T1000 (cell line): ENCODE results near the gene SFSWAP.
"Not testable (repeated sequence)": the region's sequence is repeated elsewhere in the genome, so short reads cannot be mapped to it uniquely, and the experiment has no call there.

Experiments
- DNase-seq: peaks from one replicate; lab custom pipeline; 2025; ENCODE audit warnings: mixed read lengths; lab: John Stamatoyannopoulos, UW

Gene SFSWAP

GRCh38 chr12:131702573-131702877, 8.4 kb upstream of the SFSWAP start:
- no peak for DNase-seq

GRCh38 chr12:131703161-131703560, 7.7 kb upstream of the SFSWAP start:
- no peak for DNase-seq

GRCh38 chr12:131704509-131704908, 6.4 kb upstream of the SFSWAP start:
- no peak for DNase-seq

- not testable (repeated sequence) for DNase-seq
Observed at GRCh38 chr12:131706709-131707108, 4.2 kb upstream of the SFSWAP start.

GRCh38 chr12:131709226-131709625, 1.7 kb upstream of the SFSWAP start:
- DNase-seq, result no peak

- DNase-seq, result no peak
Observed at GRCh38 chr12:131711551-131712205, 788 bp downstream of the SFSWAP start.

- no peak for DNase-seq
Observed at GRCh38 chr12:131713349-131713748, 2.5 kb downstream of the SFSWAP start.

- DNase-seq, result no peak
Observed at GRCh38 chr12:131714759-131715158, 3.9 kb downstream of the SFSWAP start.

GRCh38 chr12:131716282-131716681, 5.4 kb downstream of the SFSWAP start:
- no peak for DNase-seq

GRCh38 chr12:131720241-131720640, 9.4 kb downstream of the SFSWAP start:
- DNase-seq, result no peak

GRCh38 chr12:131720921-131721320, 10.0 kb downstream of the SFSWAP start:
- DNase-seq, result no peak

GRCh38 chr12:131721548-131721947, 10.7 kb downstream of the SFSWAP start:
- no peak for DNase-seq

GRCh38 chr12:131723532-131723931, 12.6 kb downstream of the SFSWAP start:
- DNase-seq, result no peak

GRCh38 chr12:131724534-131724933, 13.6 kb downstream of the SFSWAP start:
- DNase-seq, result no peak

GRCh38 chr12:131725503-131725902, 14.6 kb downstream of the SFSWAP start:
- DNase-seq, result no peak

GRCh38 chr12:131728720-131729119, 17.8 kb downstream of the SFSWAP start:
- no peak for DNase-seq

GRCh38 chr12:131729254-131729955, 18.5 kb downstream of the SFSWAP start:
- DNase-seq, result no peak

- DNase-seq, result no peak
Observed at GRCh38 chr12:131732996-131733615, 22.2 kb downstream of the SFSWAP start.

- no peak for DNase-seq
Observed at GRCh38 chr12:131733874-131734273, 23.0 kb downstream of the SFSWAP start.

GRCh38 chr12:131734336-131735152, 23.7 kb downstream of the SFSWAP start:
- no peak for DNase-seq

GRCh38 chr12:131735153-131735456, 24.2 kb downstream of the SFSWAP start:
- DNase-seq, result no peak

- no peak for DNase-seq
Observed at GRCh38 chr12:131735476-131736445, 24.9 kb downstream of the SFSWAP start.
